Calu3 (cell line): ENCODE data around the gene MNT. TPM values are rescaled to one million over a fixed set of nuclear protein-coding genes. Genes with fewer than 3 reads are reported as not detected.

Source experiments
- BruUV-seq: library from RNA; stranded (reverse); fragments of 400-500 nt; replicated peaks from 2 replicates; lab custom pipeline; 2021; lab: Mats Ljungman, UMichigan
- CTCF ChIA-PET: fragments of 300-600 bp; sonication (Branson Sonifier 250); formaldehyde crosslinking; loops from one replicate; lab custom pipeline; 2022; ENCODE audit warnings: antibody characterized with exemption; lab: Charles Lee
- DNase-seq: peaks from one replicate; pipeline ENCODE4 v3.0.0; 2022
- H3K27ac Mint-ChIP-seq: one replicate; pipeline ENCODE4 v1.8.0; 2022; ENCODE audit warnings: mixed read lengths; ENCODE audit not compliant: unreplicated experiment
- H3K27me3 Mint-ChIP-seq: one replicate; pipeline ENCODE4 v1.8.0; 2022; ENCODE audit warnings: mixed read lengths; ENCODE audit not compliant: unreplicated experiment
- H3K36me3 Mint-ChIP-seq: one replicate; pipeline ENCODE4 v1.8.0; 2022; ENCODE audit warnings: mild to moderate bottlenecking, moderate library complexity, mixed read lengths; ENCODE audit not compliant: insufficient read depth, unreplicated experiment
- H3K4me1 Mint-ChIP-seq: one replicate; pipeline ENCODE4 v1.8.0; 2022; ENCODE audit warnings: mild to moderate bottlenecking, low read depth, mixed read lengths; ENCODE audit not compliant: unreplicated experiment
- H3K4me3 Mint-ChIP-seq: one replicate; pipeline ENCODE4 v1.8.0; 2022; ENCODE audit warnings: mild to moderate bottlenecking, low read depth, moderate library complexity, mixed read lengths; ENCODE audit not compliant: unreplicated experiment
- H3K9me3 Mint-ChIP-seq: one replicate; pipeline ENCODE4 v1.8.0; 2022; ENCODE audit warnings: low read depth, mixed read lengths; ENCODE audit not compliant: unreplicated experiment
- intact Hi-C: fragments of 100-400 bp; cut with micrococcal nuclease; formaldehyde crosslinking; loops from one replicate; pipeline ENCODE4 v1.10.0; 2022; ENCODE audit not compliant: unreplicated experiment
- total RNA-seq: library from RNA; stranded (reverse); gene quantifications from 2 replicates; pipeline ENCODE4 v1.2.3, GENCODE V29; 2022
- TF ChIP-seq, protein P1 (sequence below): fragments of 200-600 bp; IDR thresholded peaks from one replicate; pipeline ENCODE4 v1.8.0; 2022; ENCODE audit warnings: antibody characterized with exemption; ENCODE audit not compliant: unreplicated experiment

MNT gene
- total RNA-seq, 1 experiment from 2014 or later, result 32.1 TPM

DNA sequence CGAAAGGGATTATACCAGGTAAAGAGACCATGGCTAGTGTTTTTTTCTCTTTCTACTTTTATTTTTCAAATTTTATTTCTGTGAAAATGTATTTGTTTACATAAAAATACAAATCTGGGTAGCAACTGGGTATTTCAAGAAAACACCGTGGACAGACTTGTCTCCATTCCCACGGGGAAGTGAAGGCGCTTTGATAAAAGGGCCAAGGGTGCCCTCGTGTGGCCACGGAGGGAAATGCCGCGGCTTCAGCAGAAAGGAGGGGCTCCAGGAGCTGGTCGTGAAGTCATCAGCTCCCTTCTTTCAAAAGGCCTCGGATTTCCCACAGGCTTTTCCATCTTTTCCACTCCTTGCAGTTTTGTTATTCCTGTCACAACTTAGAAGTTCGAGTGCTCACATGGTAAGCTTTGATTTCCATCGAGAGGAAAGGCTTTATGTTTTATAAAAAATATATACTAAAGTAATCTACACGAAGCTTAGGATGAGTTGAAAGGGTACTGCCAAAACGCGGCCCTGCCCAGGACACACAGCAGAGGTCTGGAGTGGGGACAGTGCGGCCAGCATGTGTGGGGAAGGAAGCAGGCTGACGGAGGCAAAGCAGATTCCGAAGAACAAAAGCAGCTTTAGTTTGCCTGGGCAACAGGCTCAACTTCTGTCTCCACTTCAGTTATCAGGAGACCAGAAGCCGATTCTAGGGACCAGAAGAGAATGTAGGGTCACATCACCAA, 15.3 kb upstream of the MNT start:
- Mint-ChIP-seq H3K4me1 (no peaks in the 10 kb centered on the region), H3K36me3 (peaks cover 9% of the 10 kb centered on the region), H3K4me3 (no peak overlapping the region)

DNA sequence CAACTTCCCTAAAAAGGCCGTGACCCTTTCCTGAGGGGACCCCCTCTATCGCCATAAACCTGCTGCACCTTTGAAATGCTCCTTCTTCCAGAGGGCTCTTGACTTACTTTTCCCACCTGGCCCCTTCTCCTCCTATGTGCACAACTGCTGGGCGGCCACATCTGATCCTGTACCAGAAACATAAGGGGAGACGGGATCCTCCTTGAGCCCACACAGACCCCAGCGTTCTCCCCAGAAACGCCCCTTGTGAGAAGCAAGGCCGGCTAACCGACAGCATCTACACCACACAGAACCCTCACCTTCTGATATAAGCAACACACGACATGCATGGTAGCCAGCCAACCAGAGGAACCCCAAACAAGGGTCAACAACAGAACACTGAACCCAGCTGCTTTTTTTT, 14.2 kb upstream of the MNT start:
- Mint-ChIP-seq H3K36me3 (peaks cover 16% of the 10 kb centered on the region), H3K9me3 (no peaks in the 10 kb centered on the region), H3K4me3 (no peak overlapping the region), H3K4me1 (no peaks in the 10 kb centered on the region), H3K27me3 (no peaks in the 10 kb centered on the region), H3K27ac (no peak overlapping the region)
- DNase-seq, result no peak
- TF ChIP-seq, protein P1, sequence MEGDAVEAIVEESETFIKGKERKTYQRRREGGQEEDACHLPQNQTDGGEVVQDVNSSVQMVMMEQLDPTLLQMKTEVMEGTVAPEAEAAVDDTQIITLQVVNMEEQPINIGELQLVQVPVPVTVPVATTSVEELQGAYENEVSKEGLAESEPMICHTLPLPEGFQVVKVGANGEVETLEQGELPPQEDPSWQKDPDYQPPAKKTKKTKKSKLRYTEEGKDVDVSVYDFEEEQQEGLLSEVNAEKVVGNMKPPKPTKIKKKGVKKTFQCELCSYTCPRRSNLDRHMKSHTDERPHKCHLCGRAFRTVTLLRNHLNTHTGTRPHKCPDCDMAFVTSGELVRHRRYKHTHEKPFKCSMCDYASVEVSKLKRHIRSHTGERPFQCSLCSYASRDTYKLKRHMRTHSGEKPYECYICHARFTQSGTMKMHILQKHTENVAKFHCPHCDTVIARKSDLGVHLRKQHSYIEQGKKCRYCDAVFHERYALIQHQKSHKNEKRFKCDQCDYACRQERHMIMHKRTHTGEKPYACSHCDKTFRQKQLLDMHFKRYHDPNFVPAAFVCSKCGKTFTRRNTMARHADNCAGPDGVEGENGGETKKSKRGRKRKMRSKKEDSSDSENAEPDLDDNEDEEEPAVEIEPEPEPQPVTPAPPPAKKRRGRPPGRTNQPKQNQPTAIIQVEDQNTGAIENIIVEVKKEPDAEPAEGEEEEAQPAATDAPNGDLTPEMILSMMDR, result no peak
- CTCF ChIA-PET, result interaction anchor here (1.1 to 2.8 kb wide), 5 partner anchors 8 to 32 kb away, joined by 4 to 89 read pairs (median 6); no protein-coding TSS in a partner anchor
- no TSS peak for BruUV-seq
- intact Hi-C loops, result no loop called here

More for the DNA sequence above, 15.3 kb upstream of the MNT start:
- CTCF ChIA-PET, result interaction anchor here (0.6 to 2.8 kb wide), 15 partner anchors 9 to 467 kb away, joined by 3 to 89 read pairs (median 4); partner anchors contain the start of gene TSR1
- H3K27me3 Mint-ChIP-seq, result no peaks in the 10 kb centered on the region
- DNase-seq, result peak; percentile 83
- intact Hi-C loops, result loop anchor here (1.0 to 2.0 kb wide), 2 partner anchors 19 to 34 kb away; no protein-coding TSS in a partner anchor
- no peaks in the 10 kb centered on the region for H3K9me3 Mint-ChIP-seq
- TF ChIP-seq, protein P1, result peak; percentile 72
- BruUV-seq, result no TSS peak
- H3K27ac Mint-ChIP-seq, result no peak overlapping the region

DNA sequence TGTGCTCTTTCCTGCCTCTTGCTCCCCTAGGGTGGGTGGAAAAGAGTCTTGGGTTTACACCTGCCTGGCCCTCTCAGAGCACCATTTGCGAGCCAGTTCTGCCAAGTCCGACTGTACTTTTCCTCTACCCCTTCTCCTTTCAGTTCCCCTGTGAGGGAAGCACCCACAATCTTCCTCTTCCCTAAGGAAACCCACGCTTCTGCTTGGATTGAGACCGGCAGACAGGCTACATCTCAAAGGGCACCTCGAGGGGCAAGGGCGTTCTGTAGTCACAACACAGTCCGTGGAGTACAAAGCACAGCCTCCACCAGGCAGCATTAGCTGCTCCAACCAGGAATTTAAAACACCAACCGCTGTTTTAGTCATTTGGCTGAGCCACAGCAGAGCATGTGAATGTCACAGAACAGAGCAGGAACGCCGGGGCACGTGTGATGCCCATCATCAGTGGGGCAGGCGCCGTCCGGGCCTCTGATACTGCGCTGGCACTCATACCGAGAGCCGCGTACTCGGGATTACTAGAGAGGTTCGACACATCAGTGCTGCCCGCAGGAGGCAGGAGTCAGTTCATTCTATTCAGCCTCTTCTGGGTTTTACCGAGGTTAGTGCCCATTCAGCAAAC, 13.7 kb upstream of the MNT start:
- no peak for DNase-seq
- H3K27ac Mint-ChIP-seq, result no peak overlapping the region
- no peak overlapping the region for H3K4me3 Mint-ChIP-seq
- H3K4me1 Mint-ChIP-seq, result no peaks in the 10 kb centered on the region
- TF ChIP-seq, protein P1, result no peak
- intact Hi-C loops, result no loop called here
- peaks cover 16% of the 10 kb centered on the region for H3K36me3 Mint-ChIP-seq
- no TSS peak for BruUV-seq
- CTCF ChIA-PET, result interaction anchor here (1.1 kb wide), 1 partner anchor 10 kb away, joined by 4 read pairs; no protein-coding TSS in a partner anchor
- no peaks in the 10 kb centered on the region for H3K27me3 Mint-ChIP-seq
- H3K9me3 Mint-ChIP-seq, result no peaks in the 10 kb centered on the region

DNA sequence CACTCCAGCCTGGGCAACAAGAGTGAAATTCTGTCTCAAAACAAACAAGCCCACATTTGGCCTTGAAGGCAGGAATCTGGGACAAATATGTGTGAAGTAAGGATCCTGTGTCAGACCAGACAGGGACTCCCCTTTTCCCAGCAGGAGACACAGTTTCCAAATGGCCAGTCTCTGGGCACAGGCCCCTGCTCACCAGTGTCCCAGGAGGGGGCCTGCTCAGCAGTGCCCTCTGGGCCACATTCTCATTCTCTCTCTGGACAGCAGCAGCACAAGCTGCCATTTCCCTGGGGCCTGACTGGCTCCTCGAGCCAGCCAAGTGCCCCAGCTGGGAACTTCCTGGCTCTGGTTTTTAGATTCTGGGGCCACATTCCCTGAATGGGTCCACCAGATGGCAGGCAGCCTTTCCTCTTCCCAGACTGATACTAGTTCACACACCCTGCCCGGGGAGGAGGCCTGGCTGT, 11.7 kb upstream of the MNT start:
- DNase-seq, result no peak
- Mint-ChIP-seq H3K36me3 (peaks cover 16% of the 10 kb centered on the region), H3K27me3 (no peaks in the 10 kb centered on the region), H3K4me1 (no peaks in the 10 kb centered on the region), H3K27ac (no peak overlapping the region), H3K4me3 (no peak overlapping the region), H3K9me3 (no peaks in the 10 kb centered on the region)
- BruUV-seq, result no TSS peak
- intact Hi-C loops, result no loop called here
- CTCF ChIA-PET, result interaction anchor here (0.9 to 1.4 kb wide), 2 partner anchors 30 to 54 kb away, joined by 3 to 5 read pairs; no protein-coding TSS in a partner anchor
- TF ChIP-seq, protein P1, result no peak
